ENCODE measurements around the gene PADI1. TPM values are rescaled to one million over a fixed set of nuclear protein-coding genes. Genes with fewer than 3 reads are reported as not detected.

Gene PADI1
- polyA plus RNA-seq, 3 donors: 0.04 TPM; not detected in 2

DNA sequence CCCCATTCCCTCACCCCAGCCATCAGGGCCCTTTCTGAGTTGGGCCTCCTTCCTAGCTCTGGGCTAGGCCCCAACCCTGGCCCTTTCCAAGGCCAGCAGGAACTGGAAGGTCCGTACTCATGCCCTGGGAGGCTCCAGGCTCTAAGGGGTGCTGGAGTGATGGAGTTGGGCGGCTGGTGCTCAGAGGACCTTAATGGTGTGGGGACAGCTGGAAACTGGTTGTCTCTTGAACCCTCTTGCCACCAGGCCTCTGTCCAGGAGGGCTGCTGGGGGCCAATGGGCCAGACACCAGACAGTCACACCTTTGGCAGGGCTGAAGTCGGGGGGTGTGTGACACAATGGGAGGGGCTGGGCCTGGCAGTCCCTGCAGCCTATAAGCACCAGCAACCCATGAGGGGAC is 9.2 kb upstream of the PADI1 start:
- DNase-seq (ENCODE audit: low read depth in 3 of 3, low spot score in 2 of 3): no peak

DNA sequence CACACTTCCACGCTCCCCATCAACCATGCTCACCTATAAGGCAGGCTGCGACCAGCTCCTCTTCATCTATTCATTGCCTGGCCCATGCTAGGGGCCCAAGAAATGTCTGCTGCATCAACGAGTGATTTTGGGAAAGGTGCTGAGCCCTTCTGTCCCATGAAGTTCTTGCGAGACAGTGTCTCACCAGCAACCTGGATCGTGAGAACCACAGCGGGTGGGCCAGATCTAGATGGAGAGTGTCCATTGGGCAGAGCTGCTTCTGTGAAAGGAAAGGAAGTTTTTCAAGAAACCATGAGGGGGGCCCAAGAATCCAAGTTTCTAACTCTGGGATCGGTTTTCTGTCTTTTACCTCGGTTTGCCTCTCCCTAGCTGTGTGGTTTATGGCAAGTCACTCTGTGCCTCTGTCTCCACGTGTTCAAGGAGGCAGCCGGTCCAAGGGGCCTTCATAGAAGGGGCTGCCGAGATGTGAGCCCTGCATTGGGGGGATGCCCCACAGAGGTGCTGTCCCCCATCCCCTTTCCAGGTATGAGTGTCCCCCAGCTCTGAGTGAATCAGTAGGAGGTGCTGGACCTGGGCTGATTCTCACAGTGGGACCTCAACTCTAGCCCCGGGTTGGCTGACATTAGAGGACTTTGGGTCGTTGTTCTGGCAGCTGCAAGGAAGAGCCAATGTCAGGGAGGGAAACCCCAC is 8.3 kb upstream of the PADI1 start:
- no peak for DNase-seq (ENCODE audit: low read depth in 3 of 3, low spot score in 2 of 3)

DNA sequence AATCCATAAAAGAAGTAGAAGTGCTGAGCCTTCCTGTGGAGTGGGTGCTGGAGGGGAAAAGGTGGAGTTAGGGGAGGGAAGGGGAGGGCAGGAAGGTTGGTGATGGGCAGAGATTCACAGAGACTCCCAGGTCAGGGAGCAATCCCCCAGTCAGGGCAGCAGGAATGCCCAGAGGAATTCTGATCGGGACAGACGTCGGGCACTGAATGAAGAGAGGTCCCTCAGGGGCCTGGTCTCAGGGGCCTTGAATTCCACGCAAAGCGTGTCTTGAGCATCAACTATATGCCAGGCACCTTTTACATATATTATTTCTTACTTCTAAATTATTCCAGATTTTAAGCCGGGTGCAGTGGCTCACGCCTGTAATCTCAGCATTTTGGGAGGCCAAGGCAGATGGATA is 7.2 kb upstream of the PADI1 start:
- DNase-seq (ENCODE audit: low read depth in 3 of 3, low spot score in 2 of 3): no peak

DNA sequence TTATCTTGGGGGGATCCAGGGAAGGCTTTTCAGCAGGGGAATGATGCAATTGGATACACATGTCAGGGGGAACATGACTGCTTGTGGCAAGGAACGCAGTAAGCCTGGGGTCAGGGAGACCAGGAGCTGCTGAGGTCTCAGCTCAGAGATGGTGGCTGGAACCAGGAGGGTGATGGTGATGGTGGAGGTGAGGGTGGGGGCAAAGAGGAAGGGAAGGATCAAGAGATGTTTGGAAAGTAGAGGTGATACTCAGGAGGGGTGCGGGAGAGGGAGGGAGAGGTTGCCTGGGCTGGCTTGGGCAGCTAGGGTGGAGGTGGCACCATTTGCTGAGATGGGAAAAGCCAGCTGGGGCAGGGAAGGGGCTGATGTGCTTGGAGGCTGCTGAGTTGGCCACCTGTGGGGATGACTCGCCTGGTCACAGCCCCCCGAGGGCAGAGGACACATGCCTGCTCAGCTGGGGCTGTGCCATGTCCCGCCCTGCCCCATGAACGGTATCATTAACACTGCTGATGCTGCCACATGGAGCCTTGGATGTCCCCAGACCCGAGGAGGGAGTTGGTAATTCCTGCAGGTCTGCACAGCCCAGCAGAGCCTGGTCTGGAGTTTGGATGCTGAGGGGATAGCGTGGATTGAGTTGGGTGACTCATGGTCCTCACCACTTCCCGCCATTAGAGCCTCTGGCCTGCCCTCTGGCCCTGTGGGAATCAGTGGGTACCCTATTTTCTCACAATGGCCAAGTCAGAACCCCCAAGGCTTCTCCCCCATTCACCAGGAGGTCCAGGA is 6.3 kb upstream of the PADI1 start:
- no peak for DNase-seq (ENCODE audit: low read depth in 3 of 3, low spot score in 2 of 3)

DNA sequence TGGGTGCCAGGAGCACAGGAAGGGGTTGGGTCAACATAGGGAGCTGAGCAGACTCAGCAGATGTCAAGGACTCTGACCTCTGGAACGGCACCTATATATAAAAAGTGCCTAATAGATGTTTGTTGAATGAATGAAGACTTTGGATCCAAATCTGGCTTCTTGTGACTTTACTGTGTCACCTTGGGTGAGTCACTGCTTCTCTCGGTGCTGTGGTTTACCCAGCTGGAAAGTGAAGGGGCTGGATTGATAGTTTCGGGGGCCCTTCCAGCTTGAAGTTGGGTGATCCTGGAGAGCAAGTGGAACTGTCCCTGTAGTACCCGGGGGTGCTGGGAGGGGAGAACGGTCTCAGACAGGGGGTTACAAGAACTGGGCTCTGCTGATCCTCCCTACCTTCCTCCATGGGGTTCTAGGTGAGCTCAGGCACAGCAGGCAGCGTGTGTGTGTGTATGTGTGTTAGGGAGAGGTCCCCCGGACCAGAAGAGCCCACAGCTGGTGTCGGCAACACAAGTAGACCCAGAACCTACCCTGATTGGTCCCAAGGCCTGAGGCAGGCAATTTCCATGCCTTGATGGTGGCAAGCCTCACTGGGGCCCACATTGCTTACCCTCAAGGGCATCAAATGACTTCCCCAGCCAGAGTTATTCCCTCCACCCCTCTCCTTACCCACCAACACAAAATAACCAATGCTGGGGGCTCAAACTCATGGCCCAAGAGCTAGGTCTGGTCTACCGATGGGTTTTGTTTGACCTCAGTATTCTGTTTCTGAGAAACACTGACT is 5.5 kb upstream of the PADI1 start:
- DNase-seq (ENCODE audit: low read depth in 3 of 3, low spot score in 2 of 3): no peak

DNA sequence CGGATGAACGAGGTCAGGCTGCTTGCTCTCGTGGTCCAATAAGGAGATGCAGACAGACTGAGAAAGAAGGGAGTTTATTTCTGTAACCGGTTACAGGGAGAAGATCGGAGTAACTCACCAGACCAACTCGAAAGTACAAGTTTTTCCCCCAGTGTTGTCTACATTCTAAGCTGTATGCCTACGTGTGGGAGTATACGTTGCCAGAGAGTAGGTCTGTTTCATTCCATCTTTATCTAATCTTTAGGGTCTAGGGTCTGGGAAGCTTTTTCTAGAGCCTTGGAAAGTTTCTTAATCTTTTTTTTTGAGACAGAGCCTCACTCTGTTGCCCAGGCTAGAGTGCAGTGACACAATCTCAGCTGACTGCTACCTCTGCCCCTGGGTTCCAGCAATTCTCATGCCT is 4.7 kb upstream of the PADI1 start:
- no peak for DNase-seq (ENCODE audit: low read depth in 3 of 3, low spot score in 2 of 3)

DNA sequence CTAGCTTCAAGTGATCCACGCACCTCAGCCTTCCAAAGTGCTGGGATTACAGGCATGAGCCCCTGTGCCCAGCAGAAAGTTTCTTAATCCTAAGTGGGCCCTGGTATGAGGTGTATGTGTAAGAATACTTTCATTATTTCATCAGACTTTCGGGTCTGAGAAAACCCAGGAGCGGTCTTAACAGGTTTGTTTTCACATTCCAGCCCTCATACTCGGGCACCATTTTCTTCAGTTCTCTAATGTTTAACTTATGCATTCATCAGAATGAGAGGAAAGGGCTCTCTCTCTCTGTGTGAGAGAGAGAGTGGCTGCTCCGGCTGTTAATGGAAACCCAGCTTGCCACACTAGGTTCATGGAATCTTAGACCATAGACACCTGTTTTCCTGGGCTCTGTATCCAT is 4.2 kb upstream of the PADI1 start:
- no peak for DNase-seq (ENCODE audit: low read depth in 3 of 3, low spot score in 2 of 3)

DNA sequence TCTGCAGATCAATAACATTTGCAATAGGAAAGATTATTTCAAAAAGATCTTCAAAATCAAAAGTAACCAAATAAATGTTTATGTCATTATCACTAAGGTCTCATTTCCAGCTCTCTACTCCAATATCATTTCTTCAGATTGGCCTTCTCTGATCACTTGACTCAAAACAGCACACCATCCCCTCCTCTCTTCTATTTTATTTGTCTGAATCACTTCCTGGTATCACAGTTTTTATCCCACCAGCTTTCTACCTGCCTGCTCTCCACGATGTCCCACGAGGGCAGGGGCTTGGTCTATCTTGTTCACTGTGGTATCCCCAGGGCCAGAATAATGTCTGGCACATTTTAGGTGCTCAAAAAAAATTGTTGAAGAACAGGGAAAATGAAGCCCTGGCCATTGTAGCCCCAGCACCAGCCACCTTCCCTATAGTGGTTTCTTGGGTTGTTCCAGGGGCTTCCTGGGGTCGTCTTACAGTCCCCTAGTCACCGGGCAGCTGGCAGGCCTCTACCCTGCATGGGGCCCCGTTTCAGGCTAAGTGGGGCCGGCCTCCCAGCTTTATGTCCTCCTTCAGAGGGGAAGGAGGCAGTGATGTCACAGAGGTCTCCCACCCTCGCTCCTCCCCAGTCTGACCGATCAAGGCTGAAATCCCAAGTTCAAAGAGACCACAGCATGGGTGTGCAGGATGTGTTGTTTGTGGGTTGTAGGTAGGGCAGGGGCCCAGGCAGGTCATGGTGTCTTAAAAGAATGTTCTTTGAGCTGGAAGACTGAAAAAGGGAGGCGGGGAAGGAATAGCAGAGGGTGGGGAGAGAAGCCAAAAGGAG is 3.5 kb upstream of the PADI1 start:
- no peak for DNase-seq (ENCODE audit: low read depth in 3 of 3, low spot score in 2 of 3)

DNA sequence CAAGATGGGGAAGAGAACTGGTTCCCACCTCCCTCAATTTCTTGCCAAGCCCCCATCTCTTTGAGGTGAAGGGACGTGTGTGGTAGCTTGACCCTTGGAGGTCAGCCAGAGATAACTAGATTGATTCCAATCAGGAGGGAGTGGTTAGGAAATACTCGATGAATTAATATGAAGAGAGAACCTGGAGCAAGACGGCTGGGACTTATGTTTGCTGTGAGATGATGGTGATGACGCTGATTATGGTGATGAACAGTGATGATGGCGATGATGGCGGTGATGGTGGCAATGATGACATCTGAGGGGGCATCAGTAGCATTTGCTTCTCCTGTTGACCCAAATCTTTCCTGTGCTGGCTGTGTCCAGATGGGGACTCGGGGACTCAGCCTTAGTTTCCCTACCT is 724 bp downstream of the PADI1 start:
- DNase-seq (ENCODE audit: low read depth in 3 of 3, low spot score in 2 of 3): no peak

DNA sequence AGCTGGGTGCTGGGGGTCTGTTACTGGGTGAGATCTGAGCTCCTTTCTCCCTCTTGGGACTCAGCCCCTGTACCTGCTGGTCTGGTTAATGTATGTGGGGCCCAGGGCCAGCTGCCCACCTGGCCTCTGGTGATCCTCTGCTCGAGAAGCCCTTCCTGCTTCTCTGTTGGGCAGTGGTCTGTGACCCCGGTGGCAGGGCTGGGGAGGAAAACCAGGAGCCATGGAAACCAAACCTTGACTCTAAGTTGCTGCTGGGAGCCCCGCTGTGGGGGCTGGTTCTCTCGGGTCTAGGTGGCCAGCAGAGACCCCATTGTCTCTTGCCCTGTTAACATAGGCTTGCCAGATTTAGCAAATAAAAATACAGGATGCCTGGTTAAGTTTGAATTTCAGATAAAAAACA is 1.3 kb downstream of the PADI1 start:
- no peak for DNase-seq (ENCODE audit: low read depth in 3 of 3, low spot score in 2 of 3)

DNA sequence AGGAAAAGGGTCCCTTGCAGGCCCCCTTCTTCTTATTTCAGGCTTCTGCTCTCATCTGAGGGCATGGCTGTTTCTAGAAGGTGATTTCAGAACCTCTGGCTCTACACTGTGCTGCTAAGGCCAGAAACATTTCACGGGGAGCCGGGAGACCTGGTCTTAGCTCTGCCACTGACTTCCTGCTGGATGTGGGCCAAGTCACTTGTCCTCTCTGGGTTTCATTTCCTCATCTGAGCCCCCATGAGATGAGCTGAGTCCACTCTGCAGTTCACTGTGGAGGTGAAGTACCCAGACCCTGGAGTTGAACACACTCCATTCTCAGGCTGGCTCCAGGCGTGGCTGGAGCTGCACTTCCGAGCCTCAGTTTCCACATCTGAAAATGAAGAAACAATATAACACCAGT is 2.1 kb downstream of the PADI1 start:
- no peak for DNase-seq (ENCODE audit: low read depth in 3 of 3, low spot score in 2 of 3)

DNA sequence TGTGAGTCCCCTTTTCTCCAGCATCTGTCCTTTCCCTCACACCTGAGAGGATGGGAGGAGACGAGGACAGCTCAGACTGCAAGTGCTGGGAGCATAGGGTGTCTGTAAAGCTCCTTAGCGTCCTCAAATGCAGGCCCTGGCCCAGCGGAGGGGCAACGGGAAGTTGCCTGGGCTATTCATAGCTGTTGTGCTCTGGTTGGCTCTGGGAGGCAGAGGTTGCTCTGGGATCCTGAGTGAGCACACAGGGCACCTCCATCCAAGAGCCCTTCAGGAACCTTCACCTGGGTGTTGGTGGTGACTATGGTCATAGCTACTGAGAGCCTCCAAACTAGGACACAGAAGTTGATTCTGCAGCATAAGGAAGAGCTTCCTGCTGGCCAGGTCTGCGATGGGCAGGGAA is 2.6 kb downstream of the PADI1 start:
- no peak for DNase-seq (ENCODE audit: low read depth in 3 of 3, low spot score in 2 of 3)

DNA sequence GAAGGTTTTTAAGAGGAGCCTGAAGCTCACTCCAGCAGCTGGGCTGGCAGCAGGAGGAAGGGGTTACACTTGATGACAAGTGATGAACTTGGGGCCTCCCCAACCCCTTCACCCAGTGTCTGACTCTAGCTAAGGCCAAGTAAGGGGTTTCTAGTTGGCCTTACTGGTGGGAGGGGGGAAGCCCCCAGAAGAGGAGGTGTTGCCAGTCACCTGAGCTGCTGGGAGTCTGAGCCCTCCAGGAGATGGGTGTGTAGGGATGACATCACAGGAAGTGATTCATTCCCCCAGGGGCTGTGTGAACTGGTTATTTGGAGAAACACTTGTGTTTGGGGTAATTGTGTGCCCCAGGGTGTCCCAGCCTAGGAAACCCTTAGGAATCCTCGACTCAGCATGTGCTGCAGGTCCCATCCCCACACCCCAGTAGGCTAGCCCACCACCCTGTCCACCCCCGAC is 3.1 kb downstream of the PADI1 start:
- DNase-seq (ENCODE audit: low read depth in 3 of 3, low spot score in 2 of 3): no peak

DNA sequence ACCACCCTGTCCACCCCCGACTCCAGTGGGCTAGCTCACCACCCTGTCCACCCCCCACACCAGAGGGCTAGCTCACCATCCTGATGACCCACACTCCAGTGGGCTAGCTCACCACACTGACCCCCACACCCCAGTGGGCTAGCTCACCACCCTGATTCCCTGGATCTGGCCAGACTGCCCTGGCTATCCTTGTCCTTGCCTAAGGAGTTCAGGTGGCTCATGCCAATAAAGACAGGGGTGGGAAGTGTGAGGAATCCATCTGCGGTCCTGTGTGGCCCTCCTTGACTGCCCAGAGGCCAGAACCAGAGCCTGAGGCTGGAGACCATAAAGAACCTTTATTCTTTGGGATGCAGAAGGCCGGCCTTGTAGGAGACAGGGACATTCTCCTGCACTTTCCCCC is 3.6 kb downstream of the PADI1 start:
- no peak for DNase-seq (ENCODE audit: low read depth in 3 of 3, low spot score in 2 of 3)

DNA sequence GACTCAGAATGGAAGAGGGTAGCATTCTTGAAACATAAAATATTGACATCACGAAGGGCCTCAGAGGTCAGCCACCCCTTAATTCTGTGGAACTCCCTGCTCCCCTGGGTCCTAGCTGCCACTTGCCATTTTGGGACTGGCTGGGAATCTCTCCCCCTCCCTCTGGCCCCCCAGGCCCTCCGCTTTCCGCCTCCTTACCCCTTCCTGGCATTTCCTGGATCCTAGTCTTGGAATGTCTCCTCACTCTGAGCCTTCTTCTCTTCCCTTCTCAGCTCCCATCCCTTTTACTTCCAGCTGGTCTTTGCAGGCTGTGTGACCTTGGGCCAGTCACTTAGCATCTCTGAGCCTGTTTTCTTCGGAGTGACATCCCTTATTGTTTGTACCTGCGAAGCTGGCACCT is 4.5 kb downstream of the PADI1 start:
- no peak for DNase-seq (ENCODE audit: low read depth in 3 of 3, low spot score in 2 of 3)

DNA sequence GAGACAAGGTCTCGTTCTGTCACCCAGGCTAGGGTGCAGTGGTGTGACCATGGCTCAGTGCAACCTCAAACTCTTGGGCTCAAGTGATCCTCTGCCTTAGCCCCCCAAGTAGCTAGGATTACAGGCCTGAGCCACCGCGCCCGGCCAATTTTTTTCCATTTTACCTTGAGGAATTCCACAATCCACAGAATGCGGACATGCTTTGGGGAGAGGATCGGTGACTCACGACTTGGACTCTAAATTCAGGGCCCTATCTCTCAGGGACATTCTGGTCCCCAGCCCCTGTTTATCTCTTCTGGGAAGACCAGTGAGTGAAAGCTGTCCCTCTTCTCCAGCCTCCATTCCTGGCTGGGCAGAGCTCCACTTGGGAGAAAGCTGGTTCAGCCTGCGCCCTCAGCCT is 5.2 kb downstream of the PADI1 start:
- DNase-seq (ENCODE audit: low read depth in 3 of 3, low spot score in 2 of 3): no peak

DNA sequence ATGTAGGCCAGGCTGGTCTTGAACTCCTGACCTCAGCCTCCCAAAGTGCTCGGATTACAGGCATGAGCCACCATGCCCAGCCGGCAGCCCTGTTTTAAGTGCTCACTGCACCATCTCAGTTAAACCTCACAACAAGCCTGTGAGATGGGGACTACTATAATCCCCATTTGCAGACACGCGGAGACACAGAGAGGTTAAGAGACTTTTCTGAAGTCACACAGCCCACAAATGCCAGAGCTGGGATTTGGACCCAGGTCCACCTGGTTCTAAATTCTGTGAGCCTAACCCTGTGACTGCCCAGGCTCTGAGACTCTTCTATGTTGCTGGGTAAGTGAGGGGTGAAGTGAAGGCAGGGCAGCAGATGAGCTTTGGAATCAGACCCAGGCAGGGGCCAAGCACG is 6.4 kb downstream of the PADI1 start:
- DNase-seq (ENCODE audit: low read depth in 3 of 3, low spot score in 2 of 3): no peak

DNA sequence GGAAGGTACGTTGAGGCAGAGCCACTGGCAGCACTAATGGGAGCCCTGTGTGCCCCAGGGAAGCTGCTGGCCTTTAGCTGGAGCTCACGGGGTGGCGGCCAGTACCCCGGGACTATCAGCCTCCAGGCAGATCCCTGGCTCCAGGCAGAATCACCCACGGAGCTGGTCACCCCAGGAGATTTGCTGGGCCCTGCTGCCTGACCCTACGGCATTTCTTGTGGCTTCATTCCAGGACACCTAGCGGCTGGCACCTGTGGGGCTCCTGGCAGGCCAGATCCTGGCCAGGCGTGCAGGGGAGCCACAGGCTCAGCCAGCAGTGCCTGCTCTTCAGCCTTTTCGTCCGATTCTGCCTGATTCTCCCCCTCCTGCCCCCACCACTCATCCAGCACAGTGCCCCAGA is 7.1 kb downstream of the PADI1 start:
- no peak for DNase-seq (ENCODE audit: low read depth in 3 of 3, low spot score in 2 of 3)

DNA sequence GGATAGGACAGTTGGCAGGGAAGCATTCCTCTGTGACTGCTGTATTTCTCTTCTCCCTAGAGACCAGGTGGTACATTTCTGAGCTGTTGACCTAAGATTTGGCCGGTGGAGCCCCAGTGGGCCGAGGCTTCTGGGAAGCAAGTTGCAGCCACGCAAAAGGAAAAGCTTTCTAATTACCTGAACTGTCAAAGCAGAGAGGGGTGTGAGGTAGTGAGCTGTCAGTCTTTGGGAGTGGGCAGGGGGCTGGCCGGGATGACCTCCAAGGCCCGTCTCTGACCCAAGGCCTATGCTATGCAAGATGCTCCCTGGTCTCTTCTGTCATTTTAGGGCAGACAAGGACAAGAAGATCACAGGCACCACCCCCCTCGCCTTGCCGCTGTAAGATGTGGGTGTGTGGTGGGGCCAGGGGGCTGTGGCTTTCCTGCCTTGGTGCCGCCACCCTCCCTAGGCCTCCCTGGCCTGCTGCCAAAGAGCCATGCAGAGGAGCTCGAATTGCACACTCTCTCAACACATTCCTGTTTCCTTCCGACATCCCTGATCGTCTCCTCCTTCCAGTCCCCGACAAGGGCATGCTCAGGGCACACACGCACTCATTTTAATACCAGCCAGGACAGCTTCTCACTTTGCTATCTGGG is 7.7 kb downstream of the PADI1 start:
- DNase-seq (ENCODE audit: low read depth in 3 of 3, low spot score in 2 of 3): peak in 2 of 3 donors; percentile 56 to 63

DNA sequence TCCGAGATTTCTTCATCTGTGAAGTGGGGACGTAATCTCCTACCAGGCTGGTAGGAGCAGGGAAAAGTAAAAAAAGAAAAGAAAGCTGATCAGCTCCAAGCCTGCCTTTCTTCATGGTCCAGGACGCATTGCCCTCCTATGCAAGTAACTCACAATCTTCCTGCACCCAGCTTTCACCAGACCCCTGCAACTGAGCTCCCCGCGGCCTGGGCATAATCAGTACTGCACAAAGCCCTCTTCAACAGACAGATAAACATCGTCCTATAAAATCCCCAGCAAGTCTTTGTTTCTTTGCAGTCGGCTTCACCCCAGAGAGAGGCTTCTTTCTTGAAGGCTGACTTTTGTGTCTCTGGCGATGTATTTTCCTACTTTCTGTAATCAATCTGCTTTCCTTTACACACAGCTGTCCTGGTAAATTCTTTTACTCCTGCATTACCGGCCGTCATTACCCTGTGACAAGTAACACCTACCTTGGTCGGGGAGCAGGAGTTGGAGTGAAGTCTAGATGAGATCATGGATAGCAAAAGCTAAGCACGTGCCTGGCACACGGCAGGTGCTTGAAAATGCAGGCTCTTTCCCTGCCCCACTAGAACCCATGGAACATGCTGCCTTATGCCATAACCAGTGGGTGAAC is 8.3 kb downstream of the PADI1 start:
- no peak for DNase-seq (ENCODE audit: low read depth in 3 of 3, low spot score in 2 of 3)

Data from right renal cortex interstitium (tissue), 3 donors.